Panc1 (cell line): ENCODE results near the gene EGFL7. TPM values are rescaled to one million over a fixed set of nuclear protein-coding genes. Genes with fewer than 3 reads are reported as not detected.

ENCODE experiments used
- ATAC-seq: fragments of 200-7000 bp; cut with Tn5 transposase; 2 replicates; pipeline ENCODE4 v1.9.1; 2020; ENCODE audit warnings: mild to moderate bottlenecking, moderate library complexity
- BruUV-seq: library from RNA; stranded (reverse); fragments of 400-500 nt; replicated peaks from 2 replicates; lab custom pipeline; 2021; lab: Mats Ljungman, UMichigan
- CTCF ChIA-PET: fragments of 300-600 bp; sonication (Branson Sonifier 250); formaldehyde crosslinking; loops from one replicate; lab custom pipeline; 2022; ENCODE audit warnings: antibody characterized with exemption; lab: Charles Lee
- POLR2A ChIA-PET: fragments of 300-600 bp; sonication (Branson Sonifier 250); formaldehyde crosslinking; loops from one replicate; lab custom pipeline; 2022; ENCODE audit warnings: antibody characterized with exemption; lab: Charles Lee
- DNase-seq: peaks from one replicate; pipeline ENCODE4 v3.0.0-alpha.2; 2010; ENCODE audit warnings: low read depth, low spot score
- H3K27ac ChIP-seq: 2 replicates; pipeline ENCODE4 v1.5.1; 2011; ENCODE audit warnings: mild to moderate bottlenecking, low read length, inconsistent platforms
- H3K27me3 ChIP-seq: fragments of 200-500 bp; sonication (Bioruptor generic); 2 replicates; pipeline ENCODE4 v1.6.0; 2014; ENCODE audit warnings: low read length, inconsistent platforms; ENCODE audit not compliant: control insufficient read depth, insufficient read depth
- H3K36me3 ChIP-seq: fragments of 200-500 bp; sonication (Bioruptor generic); 2 replicates; pipeline ENCODE4 v1.5.1; 2014; ENCODE audit warnings: inconsistent platforms, mild to moderate bottlenecking, low read length, moderate library complexity; ENCODE audit not compliant: control insufficient read depth, insufficient read depth
- H3K4me1 ChIP-seq: 2 replicates; pipeline ENCODE4 v1.5.1; 2011; ENCODE audit warnings: inconsistent platforms, mild to moderate bottlenecking, low read length, moderate library complexity; ENCODE audit not compliant: control insufficient read depth, insufficient read depth
- H3K4me3 ChIP-seq, 2 experiments: 2 replicates each; pipeline ENCODE4 v1.5.1; 2011 to 2012; ENCODE audit warnings: low read depth in 2 of 2, low read length in 2 of 2, mild to moderate bottlenecking in 2 of 2, inconsistent platforms in 1 of 2, moderate library complexity in 1 of 2
- H3K9me3 ChIP-seq: fragments of 200-500 bp; sonication (Bioruptor generic); 2 replicates; pipeline ENCODE4 v1.5.1; 2014; ENCODE audit warnings: low read depth, mild to moderate bottlenecking, inconsistent platforms, low read length, moderate library complexity; ENCODE audit not compliant: control insufficient read depth, insufficient read depth
- POLR2AphosphoS5 ChIP-seq: IDR thresholded peaks from 2 replicates; pipeline ENCODE4 v1.6.1; 2012; ENCODE audit warnings: mild to moderate bottlenecking, low read depth, low read length, moderate library complexity
- SIN3A ChIP-seq: IDR thresholded peaks from 2 replicates; pipeline ENCODE4 v1.6.1; 2012; ENCODE audit warnings: low read depth, mild to moderate bottlenecking, low read length, moderate library complexity, borderline replicate concordance; ENCODE audit not compliant: insufficient read depth
- TCF7L2 ChIP-seq: IDR thresholded peaks from 2 replicates; pipeline ENCODE4 v1.6.1; 2011; ENCODE audit warnings: mild to moderate bottlenecking, low read depth, low read length, inconsistent platforms
- in situ Hi-C: cut with HindIII; loops from 2 replicates; pipeline ENCODE4 v1.10.0; 2016; ENCODE audit warnings: low sequenced_read_pairs, low pct_unique_long_range_greater_than_20kb
- intact Hi-C: fragments of 100-400 bp; cut with micrococcal nuclease; formaldehyde crosslinking; loops from one replicate; pipeline ENCODE4 v1.10.0; 2022; ENCODE audit not compliant: unreplicated experiment
- total RNA-seq: library from RNA; stranded (reverse); gene quantifications from one replicate; pipeline ENCODE4 v1.2.1, GENCODE V29; 2021; ENCODE audit not compliant: unreplicated experiment
- TF ChIP-seq, protein P1 (sequence below), 2 experiments: IDR thresholded peaks; 2 replicates each; pipeline ENCODE4 v1.6.1; 2011 to 2012; ENCODE audit warnings: low read depth in 2 of 2, control low read depth in 1 of 2, low read length in 1 of 2, mild to moderate bottlenecking in 1 of 2, moderate library complexity in 1 of 2; ENCODE audit not compliant: insufficient read depth in 1 of 2
- TF ChIP-seq, protein P2 (sequence below): fragments of 450-650 bp; IDR thresholded peaks from 2 replicates; pipeline ENCODE4 v1.5.1; 2017; ENCODE audit warnings: mild to moderate bottlenecking

Gene EGFL7
- total RNA-seq, 1 experiment from 2014 or later = 42.3 TPM

DNA sequence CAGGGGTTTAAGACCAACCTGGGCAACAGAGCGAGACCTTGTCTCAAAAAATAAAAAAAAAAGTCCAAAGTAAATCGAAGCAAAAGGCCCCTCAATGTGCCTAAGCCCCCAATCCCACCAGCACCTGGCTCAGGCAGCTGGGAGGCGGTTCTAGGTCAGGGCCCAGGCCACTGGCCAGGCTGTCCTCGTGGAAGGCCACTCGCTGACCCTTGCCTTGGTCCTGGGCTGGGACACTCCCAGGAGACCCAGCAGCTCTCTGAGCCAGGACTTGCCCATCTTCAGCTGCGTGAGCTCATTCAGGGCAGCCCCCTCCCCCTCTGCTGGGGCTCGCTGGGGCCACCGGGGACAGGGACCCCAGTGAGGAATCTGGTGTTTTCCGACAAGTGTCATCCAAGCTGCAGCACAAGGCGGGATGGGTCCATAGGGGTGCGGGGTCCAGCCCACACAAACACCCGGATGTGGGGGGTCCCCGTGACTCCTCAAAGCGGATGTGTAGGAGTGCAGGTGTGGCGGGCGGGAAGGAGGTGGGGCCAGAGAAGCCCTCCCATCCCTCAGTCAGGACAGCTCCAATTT lies 20.5 kb downstream of the EGFL7 start:
- Histone ChIP-seq H3K4me3 (no peak overlapping the region), H3K27me3 (no peaks in the 10 kb centered on the region), H3K4me1 (peaks cover 20% of the 10 kb centered on the region; the same call in 1 of the 2 replicates), H3K9me3 (no peaks in the 10 kb centered on the region), H3K36me3 (no peaks in the 10 kb centered on the region), H3K27ac (no peak overlapping the region)
- DNase-seq (no peak), ATAC-seq (no peak)
- in situ Hi-C loops (no loop called here), intact Hi-C loops (no loop called here)
- CTCF ChIA-PET = interaction anchor here (0.6 kb wide), 1 partner anchor 99 kb away, joined by 3 read pairs; no protein-coding TSS in a partner anchor
- TF ChIP-seq, protein P1, sequence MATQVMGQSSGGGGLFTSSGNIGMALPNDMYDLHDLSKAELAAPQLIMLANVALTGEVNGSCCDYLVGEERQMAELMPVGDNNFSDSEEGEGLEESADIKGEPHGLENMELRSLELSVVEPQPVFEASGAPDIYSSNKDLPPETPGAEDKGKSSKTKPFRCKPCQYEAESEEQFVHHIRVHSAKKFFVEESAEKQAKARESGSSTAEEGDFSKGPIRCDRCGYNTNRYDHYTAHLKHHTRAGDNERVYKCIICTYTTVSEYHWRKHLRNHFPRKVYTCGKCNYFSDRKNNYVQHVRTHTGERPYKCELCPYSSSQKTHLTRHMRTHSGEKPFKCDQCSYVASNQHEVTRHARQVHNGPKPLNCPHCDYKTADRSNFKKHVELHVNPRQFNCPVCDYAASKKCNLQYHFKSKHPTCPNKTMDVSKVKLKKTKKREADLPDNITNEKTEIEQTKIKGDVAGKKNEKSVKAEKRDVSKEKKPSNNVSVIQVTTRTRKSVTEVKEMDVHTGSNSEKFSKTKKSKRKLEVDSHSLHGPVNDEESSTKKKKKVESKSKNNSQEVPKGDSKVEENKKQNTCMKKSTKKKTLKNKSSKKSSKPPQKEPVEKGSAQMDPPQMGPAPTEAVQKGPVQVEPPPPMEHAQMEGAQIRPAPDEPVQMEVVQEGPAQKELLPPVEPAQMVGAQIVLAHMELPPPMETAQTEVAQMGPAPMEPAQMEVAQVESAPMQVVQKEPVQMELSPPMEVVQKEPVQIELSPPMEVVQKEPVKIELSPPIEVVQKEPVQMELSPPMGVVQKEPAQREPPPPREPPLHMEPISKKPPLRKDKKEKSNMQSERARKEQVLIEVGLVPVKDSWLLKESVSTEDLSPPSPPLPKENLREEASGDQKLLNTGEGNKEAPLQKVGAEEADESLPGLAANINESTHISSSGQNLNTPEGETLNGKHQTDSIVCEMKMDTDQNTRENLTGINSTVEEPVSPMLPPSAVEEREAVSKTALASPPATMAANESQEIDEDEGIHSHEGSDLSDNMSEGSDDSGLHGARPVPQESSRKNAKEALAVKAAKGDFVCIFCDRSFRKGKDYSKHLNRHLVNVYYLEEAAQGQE (IDR thresholded peaks at IDR 0.05; ENCODE audit: insufficient read depth in 1 of 2, low read depth in 2 of 2, low read length in 1 of 2) = no peak
- no TSS peak for BruUV-seq
- POLR2A ChIA-PET = interaction anchor here (0.5 kb wide), 1 partner anchor 31 kb away, joined by 9 read pairs; no protein-coding TSS in a partner anchor

DNA sequence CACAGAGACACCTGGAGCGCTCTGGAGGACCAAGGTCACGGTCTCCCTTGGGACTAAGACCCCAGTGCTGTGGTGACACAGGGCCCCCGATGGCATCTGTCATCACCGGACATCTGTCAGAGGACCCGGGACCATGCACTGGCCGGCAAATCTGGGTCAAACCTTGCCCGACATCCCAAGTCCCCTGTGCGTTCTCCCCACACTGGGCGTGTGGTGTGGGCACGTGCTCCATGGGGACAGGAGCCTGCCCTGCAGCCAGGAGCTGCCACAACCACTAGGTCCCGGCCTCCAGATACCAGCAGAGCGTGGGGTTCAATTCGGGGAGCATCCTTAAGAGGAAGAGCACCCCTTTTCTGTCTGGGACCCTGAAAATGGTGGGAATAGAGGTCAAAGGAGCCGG lies 21.0 kb downstream of the EGFL7 start:
- H3K27me3 ChIP-seq = no peaks in the 10 kb centered on the region
- in situ Hi-C loops = no loop called here
- ChIA-PET POLR2A (interaction anchor here (0.5 kb wide), 1 partner anchor 32 kb away, joined by 9 read pairs; no protein-coding TSS in a partner anchor), CTCF (no interaction called here)
- no peak for DNase-seq
- H3K4me3 ChIP-seq = no peak overlapping the region
- intact Hi-C loops = no loop called here
- no peak overlapping the region for H3K27ac ChIP-seq
- ATAC-seq = no peak
- H3K4me1 ChIP-seq = peaks cover 20% of the 10 kb centered on the region; the same call in 1 of the 2 replicates
- TF ChIP-seq, protein P2, sequence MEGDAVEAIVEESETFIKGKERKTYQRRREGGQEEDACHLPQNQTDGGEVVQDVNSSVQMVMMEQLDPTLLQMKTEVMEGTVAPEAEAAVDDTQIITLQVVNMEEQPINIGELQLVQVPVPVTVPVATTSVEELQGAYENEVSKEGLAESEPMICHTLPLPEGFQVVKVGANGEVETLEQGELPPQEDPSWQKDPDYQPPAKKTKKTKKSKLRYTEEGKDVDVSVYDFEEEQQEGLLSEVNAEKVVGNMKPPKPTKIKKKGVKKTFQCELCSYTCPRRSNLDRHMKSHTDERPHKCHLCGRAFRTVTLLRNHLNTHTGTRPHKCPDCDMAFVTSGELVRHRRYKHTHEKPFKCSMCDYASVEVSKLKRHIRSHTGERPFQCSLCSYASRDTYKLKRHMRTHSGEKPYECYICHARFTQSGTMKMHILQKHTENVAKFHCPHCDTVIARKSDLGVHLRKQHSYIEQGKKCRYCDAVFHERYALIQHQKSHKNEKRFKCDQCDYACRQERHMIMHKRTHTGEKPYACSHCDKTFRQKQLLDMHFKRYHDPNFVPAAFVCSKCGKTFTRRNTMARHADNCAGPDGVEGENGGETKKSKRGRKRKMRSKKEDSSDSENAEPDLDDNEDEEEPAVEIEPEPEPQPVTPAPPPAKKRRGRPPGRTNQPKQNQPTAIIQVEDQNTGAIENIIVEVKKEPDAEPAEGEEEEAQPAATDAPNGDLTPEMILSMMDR = no peak
- TF ChIP-seq, protein P1 (IDR thresholded peaks at IDR 0.05; ENCODE audit: insufficient read depth in 1 of 2, low read depth in 2 of 2, low read length in 1 of 2) = no peak
- TF ChIP-seq SIN3A = no peak
- no peak for TF ChIP-seq TCF7L2
- TF ChIP-seq POLR2AphosphoS5 = no peak
- no peaks in the 10 kb centered on the region for H3K36me3 ChIP-seq
- no TSS peak for BruUV-seq
- no peaks in the 10 kb centered on the region for H3K9me3 ChIP-seq
